Activated CD4-positive, alpha-beta memory T cell treated with anti-CD3 and anti-CD28 coated beads for 36 hours (primary cell): ENCODE results near the gene BACH2. TPM values are rescaled to one million over a fixed set of nuclear protein-coding genes. Genes with fewer than 3 reads are reported as not detected.

Source experiments
- CTCF ChIA-PET: fragments of 350-600 bp; sonication (Branson Sonifier 250); formaldehyde crosslinking; loops from one replicate; lab custom pipeline; 2021; ENCODE audit warnings: antibody characterized with exemption, inconsistent platforms; lab: Charles Lee
- POLR2A ChIA-PET: fragments of 350-600 bp; sonication (Branson Sonifier 250); formaldehyde crosslinking; loops from one replicate; lab custom pipeline; 2021; ENCODE audit warnings: antibody characterized with exemption; lab: Charles Lee
- DNase-seq: peaks from one replicate; pipeline ENCODE4 v3.0.0-alpha.2; 2020
- H3K27ac Mint-ChIP-seq: one replicate; pipeline ENCODE4 v1.8.0; 2021; ENCODE audit warnings: mixed read lengths
- H3K27me3 Mint-ChIP-seq: one replicate; pipeline ENCODE4 v1.8.0; 2021; ENCODE audit warnings: mixed read lengths
- H3K36me3 Mint-ChIP-seq: one replicate; pipeline ENCODE4 v1.8.0; 2021; ENCODE audit warnings: mixed read lengths
- H3K4me1 Mint-ChIP-seq: one replicate; pipeline ENCODE4 v1.8.0; 2021; ENCODE audit warnings: low read depth, mixed read lengths
- H3K4me3 Mint-ChIP-seq: one replicate; pipeline ENCODE4 v1.8.0; 2021; ENCODE audit warnings: mild to moderate bottlenecking, mixed read lengths
- H3K9me3 Mint-ChIP-seq: one replicate; pipeline ENCODE4 v1.8.0; 2021; ENCODE audit warnings: mixed read lengths
- intact Hi-C: fragments of 100-400 bp; cut with micrococcal nuclease; formaldehyde crosslinking; loops from one replicate; pipeline ENCODE4 v1.15.1; 2023
- total RNA-seq, 2 experiments: library from RNA; stranded (reverse); gene quantifications; one replicate each; pipeline ENCODE4 v1.2.3, GENCODE V29; 2021

BACH2 gene
- total RNA-seq, 2 experiments from 2014 or later = 49.2 to 55.4 TPM

- Mint-ChIP-seq H3K4me3 (no peak overlapping the region), H3K36me3 (peaks cover 11% of the 10 kb centered on the region), H3K27me3 (peaks cover 23% of the 10 kb centered on the region), H3K4me1 (peaks cover 19% of the 10 kb centered on the region), H3K9me3 (no peaks in the 10 kb centered on the region), H3K27ac (no peak overlapping the region)
- POLR2A ChIA-PET = interaction anchor here (0.8 kb wide), 1 partner anchor 72 kb away, joined by 3 read pairs; no protein-coding TSS in a partner anchor
- no peak for DNase-seq
- intact Hi-C loops = no loop called here
- CTCF ChIA-PET = interaction anchor here (1.0 to 7.4 kb wide), 5 partner anchors 21 to 180 kb away, joined by 3 to 48 read pairs (median 5); no protein-coding TSS in a partner anchor
Measured at GRCh38 chr6:90298459-90299053, 1.9 kb upstream of the BACH2 start.

DNA sequence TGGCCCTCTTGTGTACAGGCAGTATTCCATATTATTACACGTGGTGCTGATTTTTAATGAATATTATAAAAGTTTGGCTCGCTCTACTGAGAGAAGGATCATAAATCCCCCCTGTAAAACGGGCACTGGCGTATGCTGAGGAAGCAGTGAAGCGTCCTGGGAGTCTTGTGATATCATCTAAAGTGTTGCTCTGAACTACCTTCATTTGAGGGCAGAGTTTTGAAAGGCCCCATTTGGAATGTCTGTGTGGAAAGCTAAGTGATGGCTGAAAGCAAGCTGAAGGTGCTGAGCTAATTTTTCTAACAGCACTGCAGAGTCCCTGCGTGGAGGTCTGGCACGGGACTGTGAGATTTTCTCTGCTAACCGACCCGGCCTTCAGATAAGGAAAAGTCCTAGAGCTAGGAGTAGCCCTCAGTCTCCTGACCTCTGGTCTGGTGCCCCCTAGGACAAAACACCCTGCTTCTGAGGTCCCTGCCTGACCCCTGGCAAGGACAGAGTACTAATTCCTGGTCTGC, 1.3 kb upstream of the BACH2 start:
- Mint-ChIP-seq H3K4me1 (peaks cover 25% of the 10 kb centered on the region), H3K9me3 (no peaks in the 10 kb centered on the region), H3K27ac (peak overlapping the region; percentile 18), H3K27me3 (peaks cover 17% of the 10 kb centered on the region), H3K36me3 (peaks cover 14% of the 10 kb centered on the region), H3K4me3 (peak overlapping the region; percentile 53)
- CTCF ChIA-PET = interaction anchor here (1.0 to 7.4 kb wide), 7 partner anchors 22 to 181 kb away, joined by 3 to 48 read pairs (median 5); no protein-coding TSS in a partner anchor
- POLR2A ChIA-PET = interaction anchor here (0.8 kb wide), 2 partner anchors 49 to 72 kb away, joined by 3 read pairs; no protein-coding TSS in a partner anchor
- no peak for DNase-seq
- intact Hi-C loops = loop anchor here (2.0 kb wide), 1 partner anchor 71 kb away; no protein-coding TSS in a partner anchor

DNA sequence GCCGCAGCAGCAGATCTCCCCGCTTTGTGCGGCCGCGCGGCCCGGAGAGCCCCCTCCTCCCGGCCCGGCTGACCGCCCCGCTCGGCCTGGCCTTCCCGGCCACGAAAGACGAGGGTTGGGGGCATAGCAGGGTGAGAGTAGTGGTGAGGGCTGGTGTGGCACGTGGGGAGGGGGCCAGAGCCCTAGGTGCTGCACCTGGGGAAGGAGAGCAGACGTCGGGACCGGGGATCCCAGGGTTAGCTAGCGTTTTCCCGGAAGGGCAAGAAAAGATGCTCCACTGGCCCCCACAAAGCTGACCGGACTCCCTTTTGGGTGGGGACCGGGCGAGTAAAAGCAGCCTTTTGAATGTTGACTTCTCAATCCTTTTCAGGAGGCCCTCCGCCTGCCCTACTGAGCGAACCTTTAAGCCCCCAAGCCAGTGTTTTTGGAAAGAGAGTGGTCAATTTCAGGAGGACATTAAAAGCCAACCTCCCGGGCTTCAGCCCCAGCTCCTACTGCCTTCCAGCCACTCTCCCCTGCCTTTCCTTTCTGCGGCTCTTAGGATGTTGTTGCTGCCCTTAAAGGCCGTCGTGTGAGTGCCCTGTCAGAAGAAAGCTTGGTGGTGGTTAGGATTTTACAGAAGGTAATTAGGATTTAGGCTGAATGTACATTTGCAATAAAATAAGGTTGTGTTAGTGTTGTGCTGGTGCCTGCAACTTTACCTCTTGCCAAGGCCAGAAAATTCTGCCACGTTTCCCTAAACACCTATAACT, 648 bp upstream of the BACH2 start:
- CTCF ChIA-PET = interaction anchor here (1.0 to 7.4 kb wide), 8 partner anchors 12 to 181 kb away, joined by 3 to 48 read pairs (median 6); no protein-coding TSS in a partner anchor
- intact Hi-C loops = loop anchor here (2.0 kb wide), 1 partner anchor 72 kb away; no protein-coding TSS in a partner anchor
- Mint-ChIP-seq H3K36me3 (peaks cover 14% of the 10 kb centered on the region), H3K4me1 (peaks cover 31% of the 10 kb centered on the region), H3K27ac (no peak overlapping the region), H3K27me3 (peaks cover 15% of the 10 kb centered on the region), H3K9me3 (no peaks in the 10 kb centered on the region), H3K4me3 (peak overlapping the region; percentile 53)
- POLR2A ChIA-PET = interaction anchor here (0.8 to 1.8 kb wide), 2 partner anchors 13 to 50 kb away, joined by 3 to 9 read pairs; no protein-coding TSS in a partner anchor
- no peak for DNase-seq

- intact Hi-C loops = loop anchor here (1.0 to 2.0 kb wide), 6 partner anchors 11 to 183 kb away; no protein-coding TSS in a partner anchor
- DNase-seq = peak; percentile 79
Measured at GRCh38 chr6:90295854-90296340, 746 bp downstream of the BACH2 start.

DNA sequence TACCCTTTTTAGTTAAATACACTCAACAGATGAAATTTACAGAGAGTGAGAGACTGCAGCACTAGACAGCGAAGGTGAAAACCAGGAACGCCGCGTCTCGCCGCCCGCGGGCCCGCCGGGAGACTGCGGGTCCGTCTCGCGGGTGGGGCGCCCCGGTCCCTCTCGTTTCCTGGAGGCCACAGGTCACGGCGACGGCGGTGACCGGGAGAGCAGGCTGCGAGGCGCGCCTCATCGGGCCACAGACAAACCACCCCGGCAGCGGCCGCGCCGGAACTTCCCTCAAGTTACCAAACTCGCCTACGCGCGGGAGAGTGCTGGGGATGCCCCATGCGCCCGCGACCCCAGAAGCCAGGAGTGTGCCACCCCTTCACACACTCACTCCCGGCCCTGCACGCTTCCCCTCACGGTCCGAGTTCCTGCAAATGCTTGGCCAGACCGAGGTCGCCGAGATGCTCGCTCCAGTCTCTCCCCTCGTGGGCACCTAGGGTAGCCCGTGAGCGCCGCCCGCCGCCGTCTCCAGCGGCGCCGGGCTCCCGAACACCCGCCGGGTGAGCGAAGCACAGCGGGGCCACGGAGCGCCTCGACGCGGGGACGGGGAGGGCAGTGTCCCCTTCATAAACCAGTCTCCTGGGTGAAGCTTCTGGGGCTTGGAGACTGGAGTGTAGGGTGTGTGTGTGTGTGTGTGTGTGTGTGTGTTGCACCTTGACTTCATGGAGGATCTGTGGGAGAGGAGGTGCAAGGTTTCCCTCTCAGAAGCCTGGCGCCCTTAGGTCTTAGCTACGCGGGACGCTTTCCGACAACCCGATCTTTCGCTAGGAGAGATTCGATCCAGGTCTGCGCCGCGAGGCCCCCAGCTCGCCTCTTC, 1.4 kb downstream of the BACH2 start:
- POLR2A ChIA-PET = interaction anchor here (0.5 to 3.0 kb wide), 26 partner anchors 8 to 315 kb away, joined by 3 to 23 read pairs (median 4); no protein-coding TSS in a partner anchor
- H3K27ac Mint-ChIP-seq = peak overlapping the region; percentile 86
- H3K36me3 Mint-ChIP-seq = peaks cover 30% of the 10 kb centered on the region
- H3K4me3 Mint-ChIP-seq = peak overlapping the region; percentile 79
- no peaks in the 10 kb centered on the region for H3K9me3 Mint-ChIP-seq
- H3K27me3 Mint-ChIP-seq = peaks cover 9% of the 10 kb centered on the region
- peaks cover 45% of the 10 kb centered on the region for H3K4me1 Mint-ChIP-seq
- intact Hi-C loops = loop anchor here (1.0 to 2.0 kb wide), 3 partner anchors 56 to 184 kb away; no protein-coding TSS in a partner anchor
- peak; percentile 82 for DNase-seq
- CTCF ChIA-PET = interaction anchor here (0.6 to 7.4 kb wide), 16 partner anchors 9 to 421 kb away, joined by 3 to 48 read pairs (median 4); no protein-coding TSS in a partner anchor

More at GRCh38 chr6:90295854-90296340, 746 bp downstream of the BACH2 start:
- peak overlapping the region; percentile 79 for H3K4me3 Mint-ChIP-seq
- peaks cover 38% of the 10 kb centered on the region for H3K4me1 Mint-ChIP-seq
- peaks cover 9% of the 10 kb centered on the region for H3K27me3 Mint-ChIP-seq
- peak overlapping the region; percentile 86 for H3K27ac Mint-ChIP-seq
- CTCF ChIA-PET = interaction anchor here (0.5 to 7.4 kb wide), 15 partner anchors 10 to 422 kb away, joined by 3 to 48 read pairs (median 4); no protein-coding TSS in a partner anchor
- no peaks in the 10 kb centered on the region for H3K9me3 Mint-ChIP-seq
- POLR2A ChIA-PET = interaction anchor here (0.5 to 2.7 kb wide), 24 partner anchors 8 to 217 kb away, joined by 3 to 17 read pairs (median 4); no protein-coding TSS in a partner anchor
- H3K36me3 Mint-ChIP-seq = peaks cover 23% of the 10 kb centered on the region

DNA sequence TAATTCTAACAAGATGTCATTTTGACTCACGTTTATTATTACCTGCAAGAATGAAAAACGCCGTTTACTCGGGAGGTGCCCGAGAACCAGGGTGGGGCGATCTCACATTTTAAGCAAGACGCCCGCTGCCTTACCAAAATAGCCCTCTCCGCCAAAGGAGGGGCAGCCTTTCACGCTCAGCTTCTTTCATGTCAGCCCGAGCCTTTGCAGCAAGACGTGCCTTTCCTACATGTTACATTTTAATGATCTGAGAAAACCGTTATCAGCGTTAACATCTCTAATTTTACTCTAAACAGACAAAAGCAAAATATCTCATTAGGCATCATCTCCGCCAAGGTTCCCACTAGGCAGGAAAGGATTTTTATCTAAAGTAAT, 2.0 kb downstream of the BACH2 start:
- peak overlapping the region; percentile 79 for H3K4me3 Mint-ChIP-seq
- peaks cover 32% of the 10 kb centered on the region for H3K36me3 Mint-ChIP-seq
- peaks cover 51% of the 10 kb centered on the region for H3K4me1 Mint-ChIP-seq
- CTCF ChIA-PET = interaction anchor here (1.0 to 7.4 kb wide), 4 partner anchors 10 to 184 kb away, joined by 3 to 48 read pairs (median 6); no protein-coding TSS in a partner anchor
- intact Hi-C loops = loop anchor here (1.0 to 2.0 kb wide), 3 partner anchors 56 to 184 kb away; no protein-coding TSS in a partner anchor
- peaks cover 7% of the 10 kb centered on the region for H3K27me3 Mint-ChIP-seq
- POLR2A ChIA-PET = interaction anchor here (0.6 to 3.0 kb wide), 4 partner anchors 94 to 315 kb away, joined by 3 to 23 read pairs (median 8); no protein-coding TSS in a partner anchor
- H3K9me3 Mint-ChIP-seq = no peaks in the 10 kb centered on the region
- peak; percentile 58 for DNase-seq
- H3K27ac Mint-ChIP-seq = peak overlapping the region; percentile 86

DNA sequence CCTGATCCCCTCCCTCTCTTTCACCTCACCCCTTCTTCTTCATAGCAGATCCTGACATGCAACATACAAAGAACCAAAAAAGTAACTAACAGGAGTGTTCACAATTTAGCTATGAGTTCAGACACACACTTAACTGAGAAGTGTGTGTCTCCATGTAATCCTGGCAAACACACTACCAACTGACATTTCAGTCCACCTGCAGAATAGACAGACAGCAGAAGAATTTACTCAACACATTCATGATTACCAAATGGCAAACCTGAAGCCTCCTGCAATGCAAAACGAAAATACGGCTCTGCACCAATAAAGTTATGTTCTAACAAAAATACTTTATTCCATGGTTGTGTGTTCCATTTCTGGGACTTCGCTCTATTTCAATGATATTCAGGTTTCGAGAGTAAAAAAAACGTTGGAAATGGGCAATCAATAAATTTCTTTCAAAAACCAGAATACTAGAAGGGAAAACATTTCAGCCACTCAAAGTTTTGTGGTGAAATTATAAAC, 2.6 kb downstream of the BACH2 start:
- CTCF ChIA-PET = interaction anchor here (1.0 to 7.4 kb wide), 5 partner anchors 9 to 185 kb away, joined by 3 to 48 read pairs (median 8); no protein-coding TSS in a partner anchor
- Mint-ChIP-seq H3K27me3 (peaks cover 4% of the 10 kb centered on the region), H3K9me3 (no peaks in the 10 kb centered on the region), H3K36me3 (peaks cover 35% of the 10 kb centered on the region), H3K4me3 (peak overlapping the region; percentile 79), H3K27ac (peak overlapping the region; percentile 86), H3K4me1 (peaks cover 56% of the 10 kb centered on the region)
- POLR2A ChIA-PET = interaction anchor here (1.0 to 3.0 kb wide), 5 partner anchors 10 to 180 kb away, joined by 3 to 23 read pairs (median 6); no protein-coding TSS in a partner anchor
- DNase-seq = no peak
- intact Hi-C loops = loop anchor here (1.0 to 2.0 kb wide), 3 partner anchors 57 to 185 kb away; no protein-coding TSS in a partner anchor

DNA sequence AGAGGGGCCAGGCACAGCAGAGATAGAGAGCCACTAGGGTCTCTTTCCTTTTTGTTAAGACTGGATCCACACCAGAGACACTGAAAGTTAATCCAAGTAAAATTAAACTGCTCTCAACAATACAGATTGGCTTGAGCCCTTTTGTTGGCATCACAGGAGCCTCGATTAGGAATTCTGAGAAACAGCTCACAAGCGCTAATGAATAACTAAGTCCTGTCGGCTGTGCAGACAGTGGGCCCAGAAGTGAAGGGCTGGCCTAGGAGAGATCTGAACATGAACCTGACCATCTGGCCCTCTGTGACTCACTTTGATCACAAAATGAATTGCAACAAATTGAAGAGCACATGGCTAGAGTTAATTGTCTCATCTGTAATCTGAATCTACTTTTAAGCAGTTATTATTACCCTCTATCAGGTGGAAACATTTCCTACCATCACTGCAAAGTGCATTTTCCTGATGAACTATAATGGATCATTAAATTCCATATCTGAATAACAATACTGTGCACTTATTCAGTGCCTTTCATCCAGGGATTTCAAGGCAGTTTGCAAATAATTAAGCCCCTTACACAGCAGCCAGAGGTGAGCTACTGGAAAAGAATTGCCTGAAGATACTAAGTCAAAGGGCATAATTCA, 3.2 kb downstream of the BACH2 start:
- CTCF ChIA-PET = interaction anchor here (1.0 to 7.4 kb wide), 4 partner anchors 8 to 185 kb away, joined by 3 to 48 read pairs (median 8); no protein-coding TSS in a partner anchor

DNA sequence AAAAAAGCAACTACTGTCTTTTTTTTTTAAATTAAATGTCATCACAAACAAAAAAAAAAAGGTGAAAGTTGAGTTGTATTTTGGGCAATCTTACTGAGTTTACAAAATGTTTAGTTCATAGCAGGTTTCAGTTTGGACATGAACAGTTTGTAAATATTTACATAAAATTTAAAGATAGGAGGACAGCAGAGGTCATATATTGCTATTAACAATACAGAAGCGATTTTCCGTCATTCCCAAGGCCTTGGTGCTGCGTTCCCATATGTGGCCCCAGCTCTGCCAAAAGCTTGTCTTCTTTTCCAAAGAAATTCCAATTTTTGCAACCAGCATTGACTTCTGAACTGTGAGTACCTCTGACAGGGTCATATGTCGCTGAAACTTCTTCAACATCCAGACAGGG, 5.1 kb downstream of the BACH2 start:
- Mint-ChIP-seq H3K4me1 (peaks cover 75% of the 10 kb centered on the region), H3K36me3 (peaks cover 43% of the 10 kb centered on the region), H3K27ac (peak overlapping the region; percentile 86), H3K27me3 (no peaks in the 10 kb centered on the region), H3K4me3 (peak overlapping the region; percentile 79), H3K9me3 (peaks cover 2% of the 10 kb centered on the region)
- DNase-seq = no peak
- CTCF ChIA-PET = interaction anchor here (1.1 to 8.9 kb wide), 3 partner anchors 102 to 351 kb away, joined by 3 to 144 read pairs (median 49); no protein-coding TSS in a partner anchor
- intact Hi-C loops = no loop called here
- POLR2A ChIA-PET = interaction anchor here (1.2 kb wide), 1 partner anchor 110 kb away, joined by 4 read pairs; no protein-coding TSS in a partner anchor

More for the DNA sequence above, 3.2 kb downstream of the BACH2 start:
- Mint-ChIP-seq H3K4me1 (peaks cover 62% of the 10 kb centered on the region), H3K36me3 (peaks cover 35% of the 10 kb centered on the region), H3K27me3 (peaks cover 2% of the 10 kb centered on the region), H3K4me3 (peak overlapping the region; percentile 79), H3K27ac (peak overlapping the region; percentile 86), H3K9me3 (no peaks in the 10 kb centered on the region)
- no peak for DNase-seq
- intact Hi-C loops = no loop called here
- POLR2A ChIA-PET = interaction anchor here (1.0 to 3.0 kb wide), 3 partner anchors 9 to 180 kb away, joined by 3 to 23 read pairs (median 6); no protein-coding TSS in a partner anchor
